Mucosa of rectum (tissue), 2 donors: ENCODE data around the gene WDR49.

ENCODE experiments used
- H3K27ac ChIP-seq, 2 donors: one replicate each; pipeline ENCODE4 v1.7.0; 2013; ENCODE audit warnings: inconsistent platforms in 2 of 2, low read depth in 2 of 2, low read length in 2 of 2
- H3K27me3 ChIP-seq, 2 donors: one replicate each; pipeline ENCODE4 v1.7.0; 2013; ENCODE audit warnings: low read length in 2 of 2; ENCODE audit not compliant: control insufficient read depth in 2 of 2, insufficient read depth in 2 of 2
- H3K36me3 ChIP-seq, 2 donors: one replicate each; pipeline ENCODE4 v1.7.0; 2013; ENCODE audit warnings: low read length in 2 of 2; ENCODE audit not compliant: control insufficient read depth in 2 of 2, insufficient read depth in 2 of 2
- H3K4me1 ChIP-seq, 2 donors: one replicate each; pipeline ENCODE4 v1.7.0; 2013; ENCODE audit warnings: low read length in 2 of 2, mild to moderate bottlenecking in 1 of 2; ENCODE audit not compliant: control insufficient read depth in 2 of 2, insufficient read depth in 2 of 2
- H3K4me3 ChIP-seq, 2 donors: one replicate each; pipeline ENCODE4 v1.7.0; 2013; ENCODE audit warnings: low read length in 2 of 2
- H3K9ac ChIP-seq, 2 donors: one replicate each; pipeline ENCODE4 v1.7.0; 2013; ENCODE audit warnings: low read length in 2 of 2, low read depth in 1 of 2, mild to moderate bottlenecking in 1 of 2
- H3K9me3 ChIP-seq, 2 donors: one replicate each; pipeline ENCODE4 v1.7.0; 2013; ENCODE audit warnings: low read length in 2 of 2; ENCODE audit not compliant: control insufficient read depth in 2 of 2
- donor health status: healthy.
- donor health status: Normal muscosa, but diverticular disease.

Gene WDR49

GRCh38 chr3:167669699-167670098, 16.0 kb upstream of the WDR49 start:
- no peaks in the 10 kb centered on the region for H3K4me1 ChIP-seq
- peaks cover 7 to 8% of the 10 kb centered on the region in 2 donors for H3K36me3 ChIP-seq
- no peaks in the 10 kb centered on the region for H3K9me3 ChIP-seq

GRCh38 chr3:167668651-167669050, 14.9 kb upstream of the WDR49 start:
- Histone ChIP-seq H3K9ac (no peak overlapping the region), H3K4me3 (no peak overlapping the region), H3K4me1 (no peaks in the 10 kb centered on the region), H3K27me3 (no peaks in the 10 kb centered on the region), H3K36me3 (peaks cover 3 to 4% of the 10 kb centered on the region in 2 donors), H3K27ac (no peak overlapping the region), H3K9me3 (no peaks in the 10 kb centered on the region)

More at GRCh38 chr3:167669699-167670098, 16.0 kb upstream of the WDR49 start:
- no peaks in the 10 kb centered on the region for H3K27me3 ChIP-seq
- H3K27ac ChIP-seq, result no peak overlapping the region
- no peak overlapping the region for H3K4me3 ChIP-seq
- no peak overlapping the region for H3K9ac ChIP-seq

DNA sequence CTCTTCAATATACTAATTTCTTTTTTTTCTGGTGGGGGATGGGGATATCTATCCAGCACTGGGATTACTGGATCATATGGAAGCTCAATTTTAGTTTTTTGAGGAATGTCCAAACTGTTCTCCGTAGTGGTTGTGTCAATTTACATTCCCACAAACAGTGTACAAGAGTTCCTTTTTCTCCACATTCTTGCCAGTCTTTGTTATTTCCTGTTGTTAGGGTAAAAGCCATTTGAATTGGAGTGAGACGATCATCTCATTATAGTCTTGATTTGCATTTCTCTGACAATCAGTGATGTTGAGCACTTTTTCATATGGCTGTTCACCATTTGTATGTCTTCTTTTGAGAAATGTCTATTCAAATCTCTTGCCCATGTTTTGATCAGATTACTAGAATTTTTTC, 12.8 kb upstream of the WDR49 start:
- H3K4me1 ChIP-seq, result no peaks in the 10 kb centered on the region
- H3K27ac ChIP-seq, result no peak overlapping the region
- H3K36me3 ChIP-seq, result no peaks in the 10 kb centered on the region
- H3K9ac ChIP-seq, result no peak overlapping the region
- H3K9me3 ChIP-seq, result no peaks in the 10 kb centered on the region
- H3K27me3 ChIP-seq, result no peaks in the 10 kb centered on the region
- H3K4me3 ChIP-seq, result no peak overlapping the region

DNA sequence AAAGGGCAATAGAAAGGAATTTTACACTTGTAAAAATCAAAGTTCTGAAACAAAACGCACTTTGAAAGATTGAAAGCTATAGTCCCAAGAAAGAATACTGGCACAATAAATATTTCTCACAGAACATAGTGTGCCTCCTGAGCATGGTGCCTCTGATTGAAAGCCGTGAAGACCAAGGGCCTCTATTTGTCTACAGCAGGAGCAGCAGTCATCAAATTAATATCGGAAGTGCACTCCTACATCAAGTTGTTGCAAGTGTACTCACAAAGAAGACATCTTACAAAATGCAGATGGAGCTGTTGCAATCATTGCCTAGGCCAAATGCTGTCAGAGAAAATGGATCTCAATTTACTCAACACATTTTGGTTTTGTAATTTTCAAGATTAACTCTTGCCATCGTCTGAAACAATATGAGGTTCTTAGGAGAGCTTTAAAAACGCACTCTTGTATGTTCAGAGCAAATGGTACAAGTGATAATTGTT, 9.2 kb upstream of the WDR49 start:
- Histone ChIP-seq H3K9me3 (no peaks in the 10 kb centered on the region), H3K4me3 (no peak overlapping the region), H3K27ac (no peak overlapping the region)

DNA sequence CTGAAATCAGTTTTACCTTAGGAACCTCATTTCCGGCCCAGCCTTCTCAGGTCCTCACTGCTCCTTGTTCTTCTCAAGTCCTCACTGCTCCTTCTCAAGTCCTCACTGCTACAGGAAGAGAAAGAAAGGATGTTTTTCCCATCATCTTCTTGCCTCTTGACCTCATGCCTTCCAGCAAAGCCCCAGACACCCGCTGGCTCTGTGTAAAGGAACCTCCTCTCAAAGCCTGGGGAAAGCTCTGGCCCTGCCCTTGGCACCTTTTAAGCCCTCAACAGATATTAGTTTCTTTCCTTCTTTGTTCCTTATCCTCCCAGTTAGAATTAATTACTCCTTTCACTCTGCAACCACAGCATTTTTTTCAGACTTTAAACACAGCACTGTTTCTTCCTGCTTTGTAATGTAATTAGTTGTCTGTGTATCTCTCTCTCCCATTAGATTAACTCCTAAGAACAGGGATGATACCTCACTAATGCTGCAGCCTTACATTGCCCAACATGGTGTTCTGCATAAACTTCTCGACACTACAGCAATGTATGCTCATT, 4.0 kb upstream of the WDR49 start:
- Histone ChIP-seq H3K4me3 (no peak overlapping the region), H3K4me1 (no peaks in the 10 kb centered on the region), H3K36me3 (no peaks in the 10 kb centered on the region), H3K9me3 (no peaks in the 10 kb centered on the region), H3K9ac (no peak overlapping the region), H3K27me3 (no peaks in the 10 kb centered on the region), H3K27ac (no peak overlapping the region)

More for the DNA sequence above, 9.2 kb upstream of the WDR49 start:
- no peak overlapping the region for H3K9ac ChIP-seq
- no peaks in the 10 kb centered on the region for H3K36me3 ChIP-seq
- H3K27me3 ChIP-seq, result no peaks in the 10 kb centered on the region
- H3K4me1 ChIP-seq, result no peaks in the 10 kb centered on the region

DNA sequence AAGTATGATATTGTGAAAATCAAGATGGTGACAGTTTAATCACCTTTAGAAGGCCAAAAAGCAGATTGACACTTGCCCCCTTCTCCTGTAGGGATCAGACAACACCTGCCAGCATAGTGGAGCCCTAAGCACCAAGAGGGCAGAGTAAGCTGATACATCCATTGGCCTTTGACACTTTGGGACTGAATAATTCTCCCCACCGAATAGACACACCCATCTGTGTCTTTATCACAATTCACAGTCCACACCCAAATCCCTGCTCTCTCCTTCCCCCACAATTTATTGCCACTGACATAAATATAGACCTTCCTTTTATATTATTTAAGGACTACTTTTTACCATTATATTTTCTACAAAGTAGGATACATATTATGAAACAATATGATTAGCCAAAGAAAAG, 3.1 kb upstream of the WDR49 start:
- Histone ChIP-seq H3K36me3 (no peaks in the 10 kb centered on the region), H3K27me3 (no peaks in the 10 kb centered on the region), H3K27ac (no peak overlapping the region), H3K4me1 (no peaks in the 10 kb centered on the region), H3K9ac (no peak overlapping the region), H3K9me3 (no peaks in the 10 kb centered on the region), H3K4me3 (no peak overlapping the region)

- Histone ChIP-seq H3K27ac (no peak overlapping the region), H3K9me3 (no peaks in the 10 kb centered on the region), H3K9ac (no peak overlapping the region), H3K27me3 (no peaks in the 10 kb centered on the region), H3K4me3 (no peak overlapping the region), H3K4me1 (no peaks in the 10 kb centered on the region), H3K36me3 (no peaks in the 10 kb centered on the region)
Measured at GRCh38 chr3:167653155-167653554, 587 bp downstream of the WDR49 start.

DNA sequence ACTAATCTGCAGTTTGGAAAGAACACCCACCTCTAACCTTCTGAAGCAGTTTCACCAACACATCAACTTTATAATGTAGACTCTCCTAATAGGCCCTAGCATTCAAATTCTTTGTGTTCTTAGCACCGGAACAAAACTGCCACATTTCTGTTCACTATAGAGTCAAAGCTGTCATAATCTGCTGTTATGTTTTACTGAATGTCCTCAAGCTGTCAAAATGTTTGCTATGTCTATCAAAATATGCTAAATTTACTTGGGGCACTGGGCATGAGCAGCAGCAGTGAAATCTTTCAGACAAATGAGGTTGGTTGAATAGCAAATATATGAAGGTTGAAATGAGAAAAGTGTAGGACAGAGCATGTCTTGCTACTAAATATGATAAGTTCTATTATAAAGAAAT, 1.9 kb downstream of the WDR49 start:
- Histone ChIP-seq H3K4me1 (no peaks in the 10 kb centered on the region), H3K9ac (no peak overlapping the region), H3K4me3 (no peak overlapping the region), H3K36me3 (no peaks in the 10 kb centered on the region), H3K27ac (no peak overlapping the region), H3K27me3 (no peaks in the 10 kb centered on the region), H3K9me3 (no peaks in the 10 kb centered on the region)

GRCh38 chr3:167650459-167650858, 3.3 kb downstream of the WDR49 start:
- H3K4me1 ChIP-seq, result no peaks in the 10 kb centered on the region
- H3K27ac ChIP-seq, result no peak overlapping the region
- no peaks in the 10 kb centered on the region for H3K36me3 ChIP-seq
- no peaks in the 10 kb centered on the region for H3K9me3 ChIP-seq
- no peak overlapping the region for H3K4me3 ChIP-seq
- no peak overlapping the region for H3K9ac ChIP-seq
- H3K27me3 ChIP-seq, result no peaks in the 10 kb centered on the region

DNA sequence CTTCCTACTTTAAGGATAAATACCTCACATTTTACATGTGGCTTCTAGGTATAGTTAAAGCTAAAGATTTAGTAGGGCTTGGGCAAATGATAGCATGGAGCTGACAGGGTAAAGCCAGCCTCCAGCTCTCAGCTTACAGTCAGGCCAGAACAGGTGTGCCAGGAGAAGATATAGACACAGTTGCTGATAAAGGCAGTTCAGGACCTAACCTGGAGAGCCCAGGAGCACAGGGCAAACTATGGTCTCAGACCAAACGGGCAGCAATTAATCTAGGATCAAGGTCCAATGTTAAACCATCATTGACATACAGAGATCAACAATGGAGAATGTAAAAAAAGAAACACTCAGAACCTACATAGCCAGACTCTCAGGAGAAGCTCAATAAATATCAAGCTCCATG, 4.0 kb downstream of the WDR49 start:
- Histone ChIP-seq H3K9ac (no peak overlapping the region), H3K9me3 (no peaks in the 10 kb centered on the region), H3K36me3 (no peaks in the 10 kb centered on the region), H3K4me1 (no peaks in the 10 kb centered on the region), H3K27ac (no peak overlapping the region), H3K27me3 (no peaks in the 10 kb centered on the region), H3K4me3 (no peak overlapping the region)

DNA sequence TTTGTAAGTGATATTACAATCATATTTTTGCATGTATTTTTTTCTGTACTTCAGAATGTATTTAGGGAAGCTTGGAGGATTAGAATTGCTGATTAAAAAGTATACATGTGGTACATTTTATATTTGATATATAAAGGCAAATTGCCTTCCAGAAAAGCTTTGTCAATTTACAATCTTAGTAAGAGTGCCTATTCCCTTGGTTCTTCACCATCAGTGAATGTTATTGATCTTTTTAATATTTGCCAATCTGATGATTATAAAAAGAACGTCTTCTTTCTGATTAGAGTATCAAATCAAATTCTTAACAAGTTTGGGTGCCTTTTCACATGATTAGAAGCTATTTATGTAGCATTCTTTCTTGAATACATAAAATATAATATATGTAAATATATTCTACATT, 9.1 kb downstream of the WDR49 start:
- Histone ChIP-seq H3K9me3 (no peaks in the 10 kb centered on the region), H3K27ac (no peak overlapping the region), H3K9ac (no peak overlapping the region), H3K4me1 (no peaks in the 10 kb centered on the region), H3K4me3 (no peak overlapping the region), H3K36me3 (no peaks in the 10 kb centered on the region), H3K27me3 (no peaks in the 10 kb centered on the region)
